ENCODE measurements around the gene RAB20. TPM values are rescaled to one million over a fixed set of nuclear protein-coding genes. Genes with fewer than 3 reads are reported as not detected.

RAB20 gene
- total and polyA plus RNA-seq, 9 of the 15 experiments (the other 6 are each of a cell fraction or from before 2014, with no cell fraction given): 0.62 to 9.2 (median 5.4) TPM

GRCh38 chr13:110506859-110507566 is 54.5 kb downstream of the RAB20 start (continued):
- TF ChIP-seq ZNF175 (CRISPR knock-in tag; IDR thresholded peaks at IDR 0.05; ENCODE audit: low read depth) (0 out of 2 replicates have a peak, but pooled peaks have one; percentile 40), MYBL2 (IDR thresholded peaks at IDR 0.05; ENCODE audit: low read depth) (no peak), MYBL2 (CRISPR knock-in tag; IDR thresholded peaks at IDR 0.05; ENCODE audit: borderline replicate concordance) (no peak), CBFA2T2 (conservative IDR thresholded peaks at IDR 0.05) (peak; percentile 93), ZNF785 (CRISPR knock-in tag; IDR thresholded peaks at IDR 0.05) (no peak), RBM17 (IDR thresholded peaks at IDR 0.05; ENCODE audit: borderline replicate concordance, low read depth, low read length) (no peak), CEBPZ (IDR thresholded peaks at IDR 0.05; ENCODE audit: borderline replicate concordance, low read depth, low read length) (no peak), FOXP4 (CRISPR knock-in tag; IDR thresholded peaks at IDR 0.05; ENCODE audit: borderline replicate concordance) (no peak), PHF8 (IDR thresholded peaks at IDR 0.05; ENCODE audit: borderline replicate concordance, low read length) (peak; percentile 0; the same call in 1 of the 2 replicates), STAT5A (IDR thresholded peaks at IDR 0.05; ENCODE audit: borderline replicate concordance, low read length) (peak; percentile 78), MYC (IDR thresholded peaks at IDR 0.05; ENCODE audit: low read depth, low read length) (peak; percentile 73; the same call in 1 of the 2 replicates), MYC (CRISPR knock-in tag; IDR thresholded peaks at IDR 0.05; ENCODE audit: borderline replicate concordance, low read depth) (0 out of 2 replicates have a peak, but pooled peaks have one; percentile 34), TAF9B (IDR thresholded peaks at IDR 0.05; ENCODE audit: partially characterized antibody) (peak; percentile 29), ZNF780A (CRISPR knock-in tag; IDR thresholded peaks at IDR 0.05) (no peak), MAX (CRISPR knock-in tag; IDR thresholded peaks at IDR 0.05) (peak; percentile 80), CEBPB (tag; IDR thresholded peaks at IDR 0.05) (0 out of 2 replicates have a peak, but pooled peaks have one; percentile 23), KHSRP (IDR thresholded peaks at IDR 0.05) (no peak), TOE1 (IDR thresholded peaks at IDR 0.05; ENCODE audit: borderline replicate concordance) (peak; percentile 20; the same call in 1 of the 2 replicates), TOE1 (CRISPR knock-in tag; IDR thresholded peaks at IDR 0.05; ENCODE audit: borderline replicate concordance, low read depth) (no peak), NR2C1 (IDR thresholded peaks at IDR 0.05) (peak; percentile 44), NR2C1 (tag; IDR thresholded peaks at IDR 0.05) (peak; percentile 60), TFAP4 (CRISPR knock-in tag; IDR thresholded peaks at IDR 0.05; ENCODE audit: borderline replicate concordance) (peak; percentile 50; the same call in 1 of the 2 replicates)
